Testis (tissue), 2 donors: Measurements from ENCODE around the gene MRLN.
"Not testable (repeated sequence)": the region's sequence is repeated elsewhere in the genome, so short reads cannot be mapped to it uniquely, and the experiment has no call there.

Source experiments
- CTCF ChIP-seq, 3 experiments: fragments of 450-650 bp in 2 of 3; fragments of 200-600 bp in 1 of 3; sonication (generic) in 1 of 3; IDR thresholded peaks; one replicate each; pipeline ENCODE4 v1.5.1; 2016 to 2019; ENCODE audit warnings: antibody characterized with exemption in 3 of 3, mild to moderate bottlenecking in 2 of 3, moderate library complexity in 1 of 3
- POLR2A ChIP-seq: fragments of 450-650 bp; IDR thresholded peaks from one replicate; pipeline ENCODE4 v1.6.1; 2017; ENCODE audit warnings: antibody characterized with exemption, mild to moderate bottlenecking, moderate library complexity

- not testable (repeated sequence) for TF ChIP-seq CTCF (IDR thresholded peaks at IDR 0.05); POLR2A
These were observed 36.8 kb upstream of the MRLN start for GRCh38 chr10:59790080-59790479.
